Upper lobe of left lung (tissue), 4 donors: Measurements from ENCODE around the gene CTSZ.

Experiments used
- CTCF ChIP-seq, 6 experiments: fragments of 450-650 bp in 4 of 6; fragments of 200-600 bp in 2 of 6; sonication (generic) in 2 of 6; IDR thresholded peaks; one replicate each; pipeline ENCODE4 v1.5.1; 2016 to 2019; ENCODE audit warnings: antibody characterized with exemption in 6 of 6
- EP300 ChIP-seq, 4 donors: sonication (generic); formaldehyde crosslinking; IDR thresholded peaks; one replicate each; pipeline ENCODE4 v1.5.1; 2017; ENCODE audit warnings: antibody characterized with exemption in 4 of 4, control low read depth in 2 of 4
- POLR2A ChIP-seq, 4 donors: fragments of 450-650 bp; IDR thresholded peaks; one replicate each; pipeline ENCODE4 v1.5.1; 2016 to 2017; ENCODE audit warnings: antibody characterized with exemption in 4 of 4, mild to moderate bottlenecking in 2 of 4

GRCh38 chr20:58991715-58992114 lies 15.3 kb downstream of the CTSZ start:
- TF ChIP-seq POLR2A (IDR thresholded peaks at IDR 0.05) = no peak
- TF ChIP-seq CTCF (IDR thresholded peaks at IDR 0.05) = no peak
- no peak for TF ChIP-seq EP300 (IDR thresholded peaks at IDR 0.05)
